GM21529 (cell line): ENCODE data around the gene ERBB4.

Experiments
- ATAC-seq: cut with Tn5 transposase; IDR thresholded peaks from one replicate; pipeline ENCODE4 v1.9.1; 2021; ENCODE audit not compliant: unreplicated experiment

ERBB4 gene

DNA sequence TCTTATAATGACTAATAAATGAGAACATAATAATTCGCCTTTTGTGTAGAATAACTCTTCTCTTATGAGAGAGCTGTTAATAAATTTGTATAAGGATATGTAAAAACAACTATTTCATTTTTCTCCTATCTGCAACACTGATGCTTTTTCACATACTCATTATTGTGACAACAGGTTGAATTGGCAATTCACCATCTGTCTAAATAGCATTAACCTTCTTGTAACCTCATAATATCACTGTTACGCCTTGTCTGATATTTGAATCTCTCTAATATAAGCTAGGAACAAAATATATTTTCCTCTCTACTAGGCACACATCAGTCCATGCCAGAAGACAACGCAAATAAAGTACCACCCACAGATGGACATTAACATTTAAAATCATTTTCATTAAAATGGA lies 1043.3 kb downstream of the ERBB4 start:
- no peak for ATAC-seq

DNA sequence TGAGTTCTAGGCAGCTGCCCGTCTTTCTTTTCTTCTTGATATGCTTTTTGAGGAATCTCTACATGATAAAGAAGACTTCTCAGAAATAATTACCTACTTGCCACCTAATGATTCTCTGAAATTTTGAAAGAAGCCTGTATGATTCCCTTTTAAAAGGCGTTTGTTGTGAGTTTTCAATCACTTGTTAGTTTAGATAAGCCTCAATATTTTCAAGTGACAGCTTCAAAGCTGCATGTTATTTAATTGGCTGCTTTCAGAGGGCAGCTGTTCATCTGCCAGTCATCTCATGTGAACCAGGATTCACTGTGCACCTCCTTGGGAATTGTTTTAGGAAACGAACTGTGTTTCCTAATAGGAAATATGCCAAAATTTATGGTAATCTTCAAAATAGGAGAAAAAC lies 1044.1 kb downstream of the ERBB4 start:
- no peak for ATAC-seq

DNA sequence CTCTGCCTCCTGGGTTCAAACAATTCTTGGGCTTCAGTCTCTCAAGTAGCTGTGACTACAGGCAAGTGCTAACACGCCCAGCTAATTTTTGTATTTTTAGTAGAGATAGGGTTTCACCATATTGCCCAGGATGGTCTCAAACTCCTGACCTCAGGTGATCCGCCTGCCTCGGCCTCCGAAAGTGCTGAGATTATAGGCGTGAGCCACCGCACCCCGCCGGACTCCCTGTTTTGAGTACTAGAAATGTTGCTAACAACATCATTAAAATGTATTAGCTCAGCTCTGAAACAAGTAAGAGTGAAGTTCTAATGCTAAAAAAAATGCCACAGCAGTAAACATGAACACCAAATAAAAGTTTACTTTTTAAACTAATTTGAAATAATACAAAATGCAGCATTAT lies 1044.5 kb downstream of the ERBB4 start:
- no peak for ATAC-seq

DNA sequence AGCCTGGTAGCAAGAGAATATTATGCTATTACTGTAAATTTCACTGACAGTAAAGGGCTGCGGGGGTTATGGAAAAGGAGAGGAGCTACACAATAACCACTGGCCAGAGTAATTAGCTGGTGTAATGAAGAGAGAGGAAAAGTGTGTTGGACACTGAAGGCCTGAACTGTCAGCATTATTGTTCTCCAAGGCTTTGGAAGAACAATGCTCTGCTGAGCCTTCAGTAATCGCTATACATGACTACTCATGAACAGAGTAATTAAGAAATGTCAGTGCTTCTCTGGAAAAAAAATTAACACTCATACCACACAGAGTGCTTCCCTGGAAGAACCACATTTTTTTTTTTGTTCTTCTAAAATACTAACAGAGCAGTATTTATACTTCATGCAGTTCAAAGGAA lies 1050.9 kb downstream of the ERBB4 start:
- no peak for ATAC-seq

GRCh38 chr2:211479536-211480150 lies 1059.0 kb downstream of the ERBB4 start:
- ATAC-seq, result no peak

DNA sequence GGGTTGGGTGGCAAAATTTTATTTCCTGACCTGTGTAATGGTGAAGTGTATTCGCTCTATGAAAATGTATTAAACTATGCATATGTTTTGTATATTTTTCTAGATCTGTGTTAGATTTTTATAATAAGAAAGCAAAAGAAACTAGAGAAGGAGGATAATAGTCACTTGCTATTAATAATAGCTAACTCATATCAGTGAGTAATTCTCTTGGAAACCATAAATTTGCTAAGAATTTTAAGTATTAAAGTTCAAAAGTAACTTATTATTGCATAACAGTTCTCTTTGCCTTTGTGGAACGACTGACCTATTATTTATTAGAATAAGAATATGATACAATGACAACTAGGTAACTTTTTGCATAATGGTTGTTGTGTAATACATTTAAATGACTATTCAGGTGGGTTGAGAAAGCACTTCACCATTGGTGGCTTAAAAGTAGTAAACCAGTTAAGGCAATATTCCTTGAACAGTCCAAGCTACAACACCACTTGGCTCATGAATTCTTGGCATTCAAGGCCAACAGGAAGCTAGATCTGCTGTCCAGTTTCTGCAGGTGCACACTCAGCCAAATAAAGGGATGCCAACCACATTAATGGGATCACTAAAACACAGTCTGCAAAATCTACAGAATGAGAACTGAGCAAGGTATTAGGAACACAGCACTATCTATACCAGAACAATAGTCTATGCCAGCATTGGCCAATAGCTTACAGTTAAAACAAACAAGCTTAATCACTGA lies 1060.9 kb downstream of the ERBB4 start:
- ATAC-seq, result no peak

GRCh38 chr2:211473116-211473515 lies 1065.5 kb downstream of the ERBB4 start:
- no peak for ATAC-seq

DNA sequence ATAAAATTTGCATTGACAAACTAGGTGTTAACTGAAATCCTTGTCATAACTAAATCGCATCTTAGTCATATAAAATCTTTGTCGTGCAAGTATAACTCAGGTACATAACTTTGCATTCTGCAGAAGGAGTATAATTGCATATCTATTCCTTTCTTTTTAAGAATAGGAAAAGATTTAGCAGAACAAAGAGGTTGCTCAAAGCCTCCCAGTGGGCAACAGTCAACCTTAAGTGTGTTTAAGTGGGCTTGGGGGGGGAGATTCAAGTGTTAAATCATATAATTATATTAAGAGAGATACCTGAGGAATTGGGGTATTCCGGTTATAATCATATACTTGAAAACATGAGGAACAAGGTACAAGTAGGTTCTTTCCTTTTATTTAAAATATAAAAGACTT lies 1068.9 kb downstream of the ERBB4 start:
- no peak for ATAC-seq

- no peak for ATAC-seq
Observed at GRCh38 chr2:211468877-211469663, 1069.5 kb downstream of the ERBB4 start.

DNA sequence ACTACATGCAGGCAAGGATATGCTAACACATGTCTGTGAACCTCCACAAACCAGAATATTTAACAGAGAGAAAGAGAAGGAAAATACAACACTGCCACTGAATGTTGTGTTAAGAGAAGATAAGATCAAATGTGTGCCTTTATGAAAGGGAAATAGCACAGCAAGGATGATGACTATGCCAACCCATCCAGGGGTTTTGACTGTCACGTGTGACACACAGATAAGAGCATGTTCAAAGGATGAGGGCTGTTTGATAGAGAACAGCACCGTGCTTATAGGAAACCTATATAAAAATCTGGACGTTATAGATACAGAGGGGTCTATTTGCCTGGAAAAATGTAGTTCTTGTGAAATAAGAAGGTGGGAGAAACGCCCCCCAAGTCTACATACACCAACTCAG lies 1070.4 kb downstream of the ERBB4 start:
- ATAC-seq, result no peak

DNA sequence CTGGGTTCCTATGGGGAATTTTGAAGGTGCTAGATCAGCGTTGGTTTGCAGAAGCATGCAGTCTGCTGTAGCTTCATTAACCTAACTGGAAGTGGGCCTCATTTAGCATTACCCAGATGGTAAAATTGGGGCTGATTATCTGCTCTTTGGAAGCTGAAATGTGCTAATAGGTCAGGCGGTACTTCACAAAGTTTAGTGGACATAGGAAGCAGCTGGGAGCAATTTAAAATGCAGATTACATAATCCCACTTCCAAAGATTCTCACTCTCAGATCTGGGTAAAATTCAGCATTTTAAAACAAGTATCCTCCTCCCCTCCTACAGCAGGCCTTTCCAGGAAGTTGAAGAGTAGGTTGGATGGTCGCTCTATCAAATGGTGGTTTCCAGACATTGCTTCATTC lies 1075.2 kb downstream of the ERBB4 start:
- no peak for ATAC-seq

- ATAC-seq, result no peak
Observed at GRCh38 chr2:211458974-211459373, 1079.6 kb downstream of the ERBB4 start.

- no peak for ATAC-seq
Observed at GRCh38 chr2:211457325-211457724, 1081.3 kb downstream of the ERBB4 start.

GRCh38 chr2:211455216-211455841 lies 1083.3 kb downstream of the ERBB4 start:
- ATAC-seq, result peak; percentile 82

- ATAC-seq, result no peak
Observed at GRCh38 chr2:211454679-211455078, 1083.9 kb downstream of the ERBB4 start.

DNA sequence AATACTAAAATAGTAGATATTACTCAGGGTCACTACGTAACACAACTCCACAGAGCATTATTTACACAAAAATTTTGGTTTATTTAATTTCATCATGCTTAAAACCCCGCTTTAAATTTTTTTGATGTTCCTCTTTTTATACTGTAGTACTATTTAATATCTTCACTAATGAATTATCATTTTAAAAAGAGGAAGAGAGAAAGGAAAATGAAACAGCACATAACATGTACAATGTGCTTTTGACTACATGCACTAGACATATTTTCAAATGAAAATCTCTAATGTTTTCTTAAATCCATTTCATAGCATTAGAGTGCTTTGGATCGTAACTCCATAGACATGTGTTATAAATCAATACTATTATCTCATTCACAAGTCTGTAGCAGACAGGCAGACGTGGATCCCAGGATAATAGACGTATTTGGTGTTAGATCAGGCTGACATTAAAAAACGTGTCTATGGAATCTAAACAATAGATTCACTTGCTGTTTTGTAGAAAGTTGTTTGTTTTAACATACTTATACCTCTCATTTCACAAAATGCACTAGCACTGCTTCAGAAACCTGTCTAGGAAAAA lies 1085.2 kb downstream of the ERBB4 start:
- no peak for ATAC-seq

GRCh38 chr2:211451642-211452041 lies 1087.0 kb downstream of the ERBB4 start:
- ATAC-seq, result no peak

GRCh38 chr2:211449819-211450218 lies 1088.8 kb downstream of the ERBB4 start:
- no peak for ATAC-seq

DNA sequence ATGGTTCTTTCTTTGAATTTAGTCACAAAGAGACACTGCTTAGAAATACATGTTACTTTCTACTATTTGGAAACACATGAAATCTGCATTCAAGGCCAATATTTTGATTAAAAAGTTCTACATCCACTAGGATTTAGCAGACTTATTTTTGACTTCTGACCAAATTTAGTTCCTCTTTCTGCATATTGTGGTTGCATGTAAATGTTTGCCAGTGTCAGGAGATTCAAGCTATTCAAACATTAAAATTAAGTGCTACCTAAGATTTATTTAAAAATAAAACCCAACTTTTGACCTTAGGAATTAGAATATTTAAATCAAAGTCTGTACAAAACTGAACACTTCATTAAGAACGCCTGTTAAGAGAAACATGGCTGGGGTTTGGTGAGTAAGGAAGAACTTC lies 1091.1 kb downstream of the ERBB4 start:
- no peak for ATAC-seq

DNA sequence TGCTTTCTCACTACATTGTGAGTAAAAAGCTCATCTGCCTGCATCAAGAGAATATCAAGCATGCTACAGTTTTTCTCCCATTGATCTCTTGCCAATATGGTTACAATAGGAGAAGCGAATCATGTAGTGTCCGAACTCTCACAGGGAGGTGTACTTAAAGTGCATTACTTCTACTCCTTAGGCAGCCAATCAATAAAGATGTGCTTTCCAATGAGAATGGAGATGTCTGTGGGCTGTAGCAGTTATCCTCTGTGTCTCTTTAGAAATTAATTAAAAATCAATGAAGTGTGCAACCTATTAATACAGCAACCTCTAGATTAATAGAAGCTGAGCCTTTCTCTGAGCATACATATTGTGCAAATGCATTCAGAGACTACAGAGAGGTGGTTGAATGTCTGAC lies 1098.5 kb downstream of the ERBB4 start:
- ATAC-seq, result no peak

DNA sequence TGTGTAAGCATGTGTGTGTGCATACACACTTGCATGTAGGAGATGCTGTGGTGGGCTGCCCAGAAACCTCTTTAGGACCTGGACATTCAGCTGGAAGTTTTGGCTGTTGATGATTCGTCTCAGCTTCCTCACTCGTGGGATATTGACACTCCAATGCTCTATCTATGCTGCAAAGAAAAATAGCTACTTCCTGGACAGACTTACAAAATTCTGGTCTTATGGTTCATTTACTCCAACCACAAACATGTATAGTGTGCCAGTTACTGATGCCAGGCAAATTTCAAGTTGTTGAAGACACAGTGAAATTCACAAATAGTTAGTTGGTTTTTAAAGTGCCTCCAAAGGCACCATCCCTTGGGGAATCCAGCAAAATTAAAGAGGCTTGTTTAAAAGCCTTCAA lies 1099.6 kb downstream of the ERBB4 start:
- no peak for ATAC-seq
